CD14-positive monocyte (primary cell): Measurements from ENCODE around the gene BRCC3. TPM values are rescaled to one million over a fixed set of nuclear protein-coding genes. Genes with fewer than 3 reads are reported as not detected.
"Not testable (repeated sequence)": the region's sequence is repeated elsewhere in the genome, so short reads cannot be mapped to it uniquely, and the experiment has no call there.

Experiments
- DNase-seq, 3 donors: peaks; one replicate each; pipeline ENCODE4 v3.0.0-alpha.2; 2011 to 2022
- H2AFZ ChIP-seq: 2 replicates; pipeline ENCODE4 v1.6.0; 2012; ENCODE audit warnings: mild to moderate bottlenecking, low read depth, low read length, inconsistent platforms; ENCODE audit not compliant: insufficient read depth, poor library complexity, severe bottlenecking
- H3K27ac ChIP-seq, 2 donors: 1 replicate in 1 of 2; 2 replicates in 1 of 2; pipeline ENCODE4 v1.5.1; 2012 to 2013; ENCODE audit warnings: low read length in 2 of 2, control low read depth in 1 of 2, inconsistent platforms in 1 of 2, low read depth in 1 of 2, mild to moderate bottlenecking in 1 of 2
- H3K27me3 ChIP-seq, 2 donors: one replicate each; pipeline versions ENCODE4 v1.6.0 to v1.6.1; 2011 to 2013; ENCODE audit warnings: low read length in 2 of 2; ENCODE audit not compliant: control insufficient read depth in 2 of 2, insufficient read depth in 2 of 2
- H3K36me3 ChIP-seq, 2 donors: replicated peaks in 1 of 2; 1 replicate in 1 of 2; 2 replicates in 1 of 2; pipeline versions ENCODE4 v1.5.1 to v1.6.1; 2012 to 2013; ENCODE audit warnings: low read length in 2 of 2, control low read depth in 1 of 2, inconsistent platforms in 1 of 2, mild to moderate bottlenecking in 1 of 2; ENCODE audit not compliant: insufficient read depth in 2 of 2, control insufficient read depth in 1 of 2
- H3K4me1 ChIP-seq, 2 donors: 1 replicate in 1 of 2; 2 replicates in 1 of 2; pipeline versions ENCODE4 v1.5.1 to v1.6.1; 2012 to 2013; ENCODE audit warnings: low read length in 2 of 2, control low read depth in 1 of 2, inconsistent platforms in 1 of 2, mild to moderate bottlenecking in 1 of 2, moderate library complexity in 1 of 2; ENCODE audit not compliant: insufficient read depth in 2 of 2, control insufficient read depth in 1 of 2
- H3K4me2 ChIP-seq: replicated peaks from 2 replicates; pipeline ENCODE3; 2012; ENCODE audit warnings: low read length, moderate library complexity, mild to moderate bottlenecking; ENCODE audit not compliant: poor library complexity, severe bottlenecking; ENCODE audit errors: extremely low read depth
- H3K4me3 ChIP-seq, 3 experiments: fragments of 200-600 bp in 1 of 3; sonication (generic) in 1 of 3; replicated peaks in 1 of 3; 1 replicate in 2 of 3; 2 replicates in 1 of 3; pipeline ENCODE4 v1.5.1; 2011 to 2013; ENCODE audit warnings: low read length in 3 of 3, mild to moderate bottlenecking in 3 of 3, control low read depth in 2 of 3, low read depth in 2 of 3, inconsistent platforms in 1 of 3, moderate library complexity in 1 of 3
- H3K79me2 ChIP-seq: 2 replicates; pipeline ENCODE4 v1.6.0; 2012; ENCODE audit warnings: mild to moderate bottlenecking, control low read depth, inconsistent platforms, low read length, moderate library complexity; ENCODE audit not compliant: insufficient read depth
- H3K9ac ChIP-seq: 2 replicates; pipeline ENCODE4 v1.6.0; 2017; ENCODE audit warnings: low read length, mild to moderate bottlenecking; ENCODE audit not compliant: insufficient read depth, poor library complexity, severe bottlenecking
- H3K9me3 ChIP-seq, 2 donors: replicated peaks in 1 of 2; 1 replicate in 1 of 2; 2 replicates in 1 of 2; pipeline versions ENCODE4 v1.5.1 to v1.6.1; 2012 to 2013; ENCODE audit warnings: low read length in 2 of 2, control low read depth in 1 of 2; ENCODE audit not compliant: control insufficient read depth in 1 of 2, insufficient read depth in 1 of 2
- H4K20me1 ChIP-seq: 2 replicates; pipeline ENCODE4 v1.6.0; 2012; ENCODE audit warnings: mild to moderate bottlenecking, low read length, control low read depth, moderate library complexity; ENCODE audit not compliant: insufficient read depth
- H3K27ac Mint-ChIP-seq, 7 donors: one replicate each; pipeline ENCODE4 v1.8.0; 2020; ENCODE audit warnings: mild to moderate bottlenecking in 7 of 7, mixed read lengths in 7 of 7, moderate library complexity in 6 of 7, inconsistent platforms in 2 of 7
- H3K27me3 Mint-ChIP-seq, 3 donors: one replicate each; pipeline ENCODE4 v1.8.0; 2021 to 2022; ENCODE audit warnings: low read depth in 3 of 3, mild to moderate bottlenecking in 3 of 3, mixed read lengths in 3 of 3, moderate library complexity in 3 of 3, inconsistent platforms in 1 of 3
- H3K36me3 Mint-ChIP-seq, 2 donors: one replicate each; pipeline ENCODE4 v1.8.0; 2020; ENCODE audit warnings: mixed read lengths in 2 of 2, inconsistent platforms in 1 of 2, mild to moderate bottlenecking in 1 of 2
- H3K4me1 Mint-ChIP-seq: one replicate; pipeline ENCODE4 v1.8.0; 2020; ENCODE audit warnings: mild to moderate bottlenecking, mixed read lengths
- H3K4me3 Mint-ChIP-seq, 2 donors: one replicate each; pipeline ENCODE4 v1.8.0; 2020; ENCODE audit warnings: mild to moderate bottlenecking in 2 of 2, mixed read lengths in 2 of 2, moderate library complexity in 1 of 2
- H3K9me3 Mint-ChIP-seq, 7 donors: one replicate each; pipeline ENCODE4 v1.8.0; 2020 to 2022; ENCODE audit warnings: mixed read lengths in 7 of 7, mild to moderate bottlenecking in 6 of 7, moderate library complexity in 6 of 7, inconsistent platforms in 2 of 7
- WGBS: methylation state at CpG from one replicate; pipeline ENCODE4 v1.1.5; 2013; ENCODE audit warnings: missing lambda C conversion rate; ENCODE audit not compliant: insufficient coverage; 5-methylcytosine and 5-hydroxymethylcytosine counted together
- intact Hi-C, 2 donors: fragments of 100-400 bp; cut with micrococcal nuclease; formaldehyde crosslinking; loops; one replicate each; pipeline versions ENCODE4 v1.15.0 to v1.15.1; 2023
- polyA plus RNA-seq, 3 donors: library from polyadenylated mRNA; depleted of rRNA in 1 of 3; unstranded in 2 of 3; stranded (reverse) in 1 of 3; fragments of 300-500 nt in 2 of 3; fragments of >200 nt in 1 of 3; fragmentation: Illumina TruSeq in 2 of 3; gene quantifications; 1 replicate in 2 of 3; 2 replicates in 1 of 3; pipeline ENCODE4 v1.2.3, GENCODE V29; 2012 to 2021
- TF ChIP-seq, protein P1 (sequence below): fragments of 200-600 bp; IDR thresholded peaks from one replicate; pipeline ENCODE4 v1.8.0; 2022; ENCODE audit warnings: antibody characterized with exemption, mild to moderate bottlenecking

Gene BRCC3
- polyA plus RNA-seq, 3 donors: 8.4 to 21.7 (median 10.0) TPM

- Histone ChIP-seq H3K27me3 (no peaks in the 10 kb centered on the region), H3K27ac (no peak overlapping the region), H3K79me2 (no peaks in the 10 kb centered on the region), H3K9me3 (no peaks in the 10 kb centered on the region), H3K9ac (no peak overlapping the region), H3K4me3 (no peak overlapping the region), H3K36me3 (no peaks in the 10 kb centered on the region), H2AFZ (no peak overlapping the region), H3K4me2 (no peak overlapping the region), H4K20me1 (no peaks in the 10 kb centered on the region), H3K4me1 (no peaks in the 10 kb centered on the region)
- H3K4me1 Mint-ChIP-seq: peaks cover 3% of the 10 kb centered on the region
- peaks cover 1 to 2% (median 2%) of the 10 kb centered on the region in 3 donors for H3K27me3 Mint-ChIP-seq
- H3K4me3 Mint-ChIP-seq: no peak overlapping the region
- no peak for DNase-seq
- no peak overlapping the region for H3K27ac Mint-ChIP-seq
- no peaks in the 10 kb centered on the region for H3K36me3 Mint-ChIP-seq
- WGBS: no CpG with 5 or more reads among the region's 4 CpGs
- peaks cover 0 to 1% (median 0%) of the 10 kb centered on the region in 7 donors for H3K9me3 Mint-ChIP-seq
- intact Hi-C loops: no loop called here
- TF ChIP-seq, protein P1, sequence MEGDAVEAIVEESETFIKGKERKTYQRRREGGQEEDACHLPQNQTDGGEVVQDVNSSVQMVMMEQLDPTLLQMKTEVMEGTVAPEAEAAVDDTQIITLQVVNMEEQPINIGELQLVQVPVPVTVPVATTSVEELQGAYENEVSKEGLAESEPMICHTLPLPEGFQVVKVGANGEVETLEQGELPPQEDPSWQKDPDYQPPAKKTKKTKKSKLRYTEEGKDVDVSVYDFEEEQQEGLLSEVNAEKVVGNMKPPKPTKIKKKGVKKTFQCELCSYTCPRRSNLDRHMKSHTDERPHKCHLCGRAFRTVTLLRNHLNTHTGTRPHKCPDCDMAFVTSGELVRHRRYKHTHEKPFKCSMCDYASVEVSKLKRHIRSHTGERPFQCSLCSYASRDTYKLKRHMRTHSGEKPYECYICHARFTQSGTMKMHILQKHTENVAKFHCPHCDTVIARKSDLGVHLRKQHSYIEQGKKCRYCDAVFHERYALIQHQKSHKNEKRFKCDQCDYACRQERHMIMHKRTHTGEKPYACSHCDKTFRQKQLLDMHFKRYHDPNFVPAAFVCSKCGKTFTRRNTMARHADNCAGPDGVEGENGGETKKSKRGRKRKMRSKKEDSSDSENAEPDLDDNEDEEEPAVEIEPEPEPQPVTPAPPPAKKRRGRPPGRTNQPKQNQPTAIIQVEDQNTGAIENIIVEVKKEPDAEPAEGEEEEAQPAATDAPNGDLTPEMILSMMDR: no peak
Observed at GRCh38 chrX:155144926-155145325, 73.6 kb downstream of the BRCC3 start.

- H4K20me1 ChIP-seq, H2AFZ ChIP-seq, H3K36me3 ChIP-seq, DNase-seq, H3K27me3 ChIP-seq, H3K4me3 ChIP-seq, H3K79me2 ChIP-seq, H3K4me1 Mint-ChIP-seq, H3K4me1 ChIP-seq, H3K36me3 Mint-ChIP-seq, H3K27me3 Mint-ChIP-seq, intact Hi-C loops, H3K27ac Mint-ChIP-seq, H3K9me3 ChIP-seq, H3K9ac ChIP-seq, H3K4me3 Mint-ChIP-seq, H3K4me2 ChIP-seq, H3K27ac ChIP-seq: not testable (repeated sequence)
- H3K9me3 Mint-ChIP-seq: peaks cover 0 to 10% (median 2%) of the 10 kb centered on the region in 7 donors
- WGBS: no CpG with 5 or more reads among the region's 6 CpGs
Observed at GRCh38 chrX:155147612-155148011, 76.3 kb downstream of the BRCC3 start.

GRCh38 chrX:155148166-155148565, 76.9 kb downstream of the BRCC3 start:
- H4K20me1 ChIP-seq, DNase-seq, H3K4me3 ChIP-seq, H3K4me1 Mint-ChIP-seq, H3K27ac ChIP-seq, H3K27me3 ChIP-seq, H3K4me3 Mint-ChIP-seq, H3K9me3 ChIP-seq, H3K27me3 Mint-ChIP-seq, H3K36me3 Mint-ChIP-seq, H3K36me3 ChIP-seq, H3K9ac ChIP-seq, H3K27ac Mint-ChIP-seq, H3K4me1 ChIP-seq, H3K79me2 ChIP-seq, intact Hi-C loops, H3K4me2 ChIP-seq, H2AFZ ChIP-seq: not testable (repeated sequence)
- WGBS: no CpG with 5 or more reads among the region's 11 CpGs
- peaks cover 0 to 10% (median 2%) of the 10 kb centered on the region in 7 donors for H3K9me3 Mint-ChIP-seq
